Stimulated activated naive CD8-positive, alpha-beta T cell treated with anti-CD3 and anti-CD28 coated beads, Interleukin-15, amount 100 ng/mL, for 72 hours (primary cell): ENCODE results near the gene PAMR1.
A peak's percentile ranks its signal among the peaks of the same experiment; 100 is the strongest.
"Not testable (repeated sequence)": the region's sequence is repeated elsewhere in the genome, so short reads cannot be mapped to it uniquely, and the experiment has no call there.

Source experiments
- ATAC-seq: fragments of 150-1000 bp; cut with Tn5 transposase; 2 replicates; pipeline ENCODE4 v1.10.0; 2021; ENCODE audit warnings: mild to moderate bottlenecking, moderate library complexity
- DNase-seq, 2 donors: peaks; one replicate each; pipeline ENCODE4 v3.0.0; 2021 to 2022
- H3K27ac Mint-ChIP-seq, 2 donors: one replicate each; pipeline ENCODE4 v1.8.0; 2022; ENCODE audit warnings: mild to moderate bottlenecking in 2 of 2, mixed read lengths in 2 of 2, moderate library complexity in 2 of 2
- H3K27me3 Mint-ChIP-seq: one replicate; pipeline ENCODE4 v1.8.0; 2022; ENCODE audit warnings: mixed read lengths
- H3K4me1 Mint-ChIP-seq: one replicate; pipeline ENCODE4 v1.8.0; 2022; ENCODE audit warnings: mild to moderate bottlenecking, mixed read lengths
- H3K4me3 Mint-ChIP-seq, 2 donors: one replicate each; pipeline ENCODE4 v1.8.0; 2022; ENCODE audit warnings: mild to moderate bottlenecking in 2 of 2, mixed read lengths in 2 of 2, moderate library complexity in 1 of 2
- H3K9me3 Mint-ChIP-seq, 2 donors: one replicate each; pipeline ENCODE4 v1.8.0; 2022; ENCODE audit warnings: mixed read lengths in 2 of 2

PAMR1 gene

DNA sequence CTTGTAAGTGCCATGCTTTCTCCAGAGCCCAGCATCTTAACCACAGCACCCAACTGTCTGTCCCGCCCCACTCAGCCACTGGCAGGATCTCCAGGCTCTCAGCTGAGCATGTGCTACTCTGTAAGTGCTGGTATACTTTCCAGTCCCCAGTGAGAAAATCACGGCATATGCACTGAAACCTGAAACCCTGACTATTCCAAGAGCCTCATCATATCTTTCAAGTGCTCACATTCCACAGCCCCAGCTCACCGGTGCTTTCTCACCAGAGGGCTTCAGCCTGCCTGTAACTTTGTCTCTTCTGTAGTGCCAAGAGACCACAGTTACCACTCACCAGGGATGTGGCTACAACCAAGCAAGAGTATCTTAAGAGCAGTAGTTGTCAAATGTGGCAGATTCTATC lies 24.4 kb upstream of the PAMR1 start:
- DNase-seq (no peak), ATAC-seq (no peak)
- Mint-ChIP-seq H3K4me3 (no peak overlapping the region), H3K27ac (no peak overlapping the region), H3K4me1 (no peaks in the 10 kb centered on the region), H3K27me3 (peaks cover 44% of the 10 kb centered on the region), H3K9me3 (no peaks in the 10 kb centered on the region)

DNA sequence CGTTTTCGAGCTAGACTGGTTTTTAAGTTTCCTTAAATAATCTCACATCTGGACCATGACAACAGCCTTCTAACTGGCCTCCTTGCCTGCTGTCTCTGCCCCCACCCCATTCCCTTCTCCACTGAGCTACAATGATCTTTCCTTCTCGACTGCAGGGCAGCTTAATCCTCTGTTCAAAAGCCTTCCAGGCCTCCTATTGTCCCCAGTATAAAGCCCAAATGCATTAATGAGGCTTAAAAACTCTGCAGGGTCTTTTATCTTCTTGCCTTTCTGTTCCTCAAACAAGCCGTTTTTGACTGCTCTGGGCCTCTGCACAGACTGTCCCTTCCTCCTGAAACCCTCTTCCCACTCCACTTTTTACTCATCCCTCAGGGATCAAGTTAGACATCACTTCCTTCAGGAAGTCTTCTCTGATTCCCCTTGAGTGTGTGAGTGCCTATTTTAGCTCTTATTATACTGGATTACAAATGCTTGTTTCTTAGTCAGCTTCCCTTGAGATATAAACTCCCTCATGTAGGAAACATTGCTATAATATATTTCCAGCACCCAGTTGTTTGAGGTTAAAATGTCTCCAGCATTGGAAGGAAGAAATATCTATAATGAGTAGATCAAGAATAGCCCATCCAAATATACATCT lies 23.6 kb upstream of the PAMR1 start:
- Mint-ChIP-seq H3K27ac (no peak overlapping the region), H3K4me1 (no peaks in the 10 kb centered on the region), H3K27me3 (peaks cover 37% of the 10 kb centered on the region), H3K4me3 (no peak overlapping the region), H3K9me3 (no peaks in the 10 kb centered on the region)
- DNase-seq (no peak), ATAC-seq (no peak)

DNA sequence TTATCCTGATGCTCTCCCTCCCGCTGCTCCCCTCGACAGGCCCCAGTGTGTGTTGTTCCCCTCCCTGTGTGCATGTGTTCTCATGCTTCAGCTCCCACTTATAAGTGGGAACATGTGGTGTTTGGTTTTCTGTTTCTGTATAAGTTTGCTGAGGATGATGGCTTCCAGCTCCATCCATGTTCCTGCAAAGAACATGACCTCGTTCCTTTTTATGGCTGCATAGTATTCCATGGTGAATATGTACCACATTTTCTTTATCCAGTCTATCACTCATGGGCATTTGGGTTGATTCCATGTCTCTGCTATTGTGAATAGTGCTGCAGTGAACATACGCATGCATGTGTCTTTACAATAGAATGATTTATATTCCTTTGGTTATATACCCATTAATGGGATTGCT lies 22.6 kb upstream of the PAMR1 start:
- H3K4me1 Mint-ChIP-seq, H3K4me3 Mint-ChIP-seq, H3K27ac Mint-ChIP-seq, ATAC-seq, DNase-seq, H3K9me3 Mint-ChIP-seq: not testable (repeated sequence)
- peaks cover 35% of the 10 kb centered on the region for H3K27me3 Mint-ChIP-seq

DNA sequence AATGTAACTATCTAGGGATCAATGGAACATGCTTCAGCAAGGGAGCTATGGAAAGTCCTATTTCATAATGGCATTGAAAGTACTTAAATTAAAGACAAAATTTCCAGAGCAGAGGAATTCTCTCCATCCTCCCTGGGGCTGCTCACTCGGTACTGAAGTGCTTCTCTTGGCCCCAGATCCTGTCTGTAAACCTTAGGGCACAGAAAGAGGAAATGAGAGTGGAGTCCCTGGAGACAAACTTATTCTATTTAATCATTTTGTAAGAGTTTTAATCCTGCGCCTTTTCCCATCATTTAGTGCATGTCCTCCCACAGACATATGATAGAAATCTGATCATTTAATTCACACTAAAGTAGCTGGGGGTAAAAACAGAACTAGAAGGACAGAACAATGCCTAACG lies 20.9 kb upstream of the PAMR1 start:
- Mint-ChIP-seq H3K9me3 (no peaks in the 10 kb centered on the region), H3K4me3 (no peak overlapping the region), H3K27me3 (peaks cover 35% of the 10 kb centered on the region), H3K4me1 (no peaks in the 10 kb centered on the region), H3K27ac (no peak overlapping the region)
- DNase-seq, result no peak
- ATAC-seq, result no peak

DNA sequence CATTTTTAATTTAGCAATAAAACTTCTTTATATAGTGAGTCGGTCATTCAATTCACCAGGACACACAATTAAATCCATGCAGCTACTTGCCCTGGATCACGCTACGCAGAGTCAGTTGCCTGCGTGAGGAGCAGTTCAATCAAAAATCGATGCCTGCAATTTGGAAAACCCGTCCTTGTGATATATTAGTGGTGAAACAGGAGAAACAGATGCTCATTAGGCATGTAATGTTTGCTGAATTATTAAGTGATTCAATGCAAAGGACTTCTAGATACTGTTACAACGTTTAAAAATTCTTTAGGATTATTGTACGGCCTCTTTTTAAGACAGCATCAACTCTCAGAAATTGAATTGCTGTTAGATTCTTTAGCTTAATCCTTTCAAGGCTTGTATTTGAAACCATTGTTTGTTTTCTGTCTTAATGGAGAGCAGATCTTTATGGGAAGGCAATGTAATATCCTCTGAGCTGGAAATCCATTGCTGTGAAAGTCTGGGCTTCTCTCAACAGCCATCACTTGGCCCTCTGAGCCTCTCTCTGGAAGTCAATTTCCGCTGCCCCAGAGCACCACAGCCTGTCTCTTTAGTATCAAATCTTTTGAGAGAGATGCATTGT lies 20.1 kb upstream of the PAMR1 start:
- DNase-seq (no peak), ATAC-seq (no peak)
- Mint-ChIP-seq H3K4me3 (no peak overlapping the region), H3K27me3 (peaks cover 33% of the 10 kb centered on the region), H3K9me3 (no peaks in the 10 kb centered on the region), H3K4me1 (no peaks in the 10 kb centered on the region), H3K27ac (no peak overlapping the region)

DNA sequence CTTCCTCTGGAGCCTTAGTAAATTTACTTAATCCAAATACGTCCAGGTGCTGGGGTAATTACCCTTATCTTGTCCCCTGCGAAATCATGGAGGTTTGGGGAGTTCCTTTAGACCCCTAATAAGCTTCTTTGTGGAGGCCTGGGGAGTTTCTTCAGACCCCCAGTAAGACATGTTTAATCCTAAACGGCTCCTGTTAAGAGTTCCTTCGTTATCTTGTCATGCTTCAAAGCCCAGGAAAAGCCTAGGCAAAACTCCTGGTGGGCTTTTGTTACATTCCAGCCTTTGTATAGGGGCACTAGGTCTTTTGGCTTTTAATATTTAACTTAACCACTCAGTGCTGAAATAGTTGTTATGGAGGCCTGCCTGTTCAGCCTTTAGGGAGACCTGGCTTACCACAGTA lies 18.1 kb upstream of the PAMR1 start:
- Mint-ChIP-seq H3K4me3 (no peak overlapping the region), H3K27me3 (peaks cover 31% of the 10 kb centered on the region), H3K9me3 (no peaks in the 10 kb centered on the region), H3K4me1 (no peaks in the 10 kb centered on the region), H3K27ac (no peak overlapping the region)
- no peak for ATAC-seq
- DNase-seq, result no peak

DNA sequence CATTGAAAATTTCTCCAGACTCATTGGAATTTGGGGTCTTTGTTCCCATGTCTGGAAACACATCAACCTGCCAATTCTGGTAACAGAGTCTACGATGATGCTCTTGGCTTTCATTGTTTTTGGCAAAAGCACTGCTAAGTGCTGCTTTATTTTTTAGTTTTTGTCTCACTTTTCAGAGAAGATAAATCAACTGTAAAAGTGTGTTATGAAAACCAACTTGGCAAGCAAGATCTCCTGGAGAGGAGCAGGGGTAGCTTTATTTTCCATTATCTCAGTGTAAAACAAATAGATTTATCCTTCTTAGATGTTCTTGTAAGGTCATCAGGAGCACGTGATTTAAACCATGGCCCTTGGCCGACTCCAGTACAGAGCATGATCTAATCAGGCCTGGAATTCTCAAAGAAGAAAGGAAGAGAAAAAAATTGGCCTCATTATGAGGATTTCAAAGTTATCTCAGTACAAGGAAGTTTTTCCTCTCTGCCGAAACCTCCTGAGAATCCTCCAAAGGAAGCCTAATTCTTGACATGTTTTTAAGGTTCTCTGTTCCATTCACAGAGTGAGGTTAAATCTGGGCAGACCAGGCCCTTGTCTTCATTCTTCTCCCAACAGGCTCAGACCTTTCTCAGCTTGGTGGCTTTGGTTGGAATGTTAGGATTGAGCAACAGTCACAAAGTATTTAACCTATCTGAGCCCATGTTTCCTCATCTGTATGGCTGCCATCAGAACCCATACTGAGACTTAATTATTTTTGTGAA lies 16.4 kb upstream of the PAMR1 start:
- ATAC-seq (no peak), DNase-seq (no peak)
- Mint-ChIP-seq H3K4me1 (no peaks in the 10 kb centered on the region), H3K27me3 (peaks cover 34% of the 10 kb centered on the region), H3K9me3 (no peaks in the 10 kb centered on the region), H3K27ac (no peak overlapping the region), H3K4me3 (no peak overlapping the region)

DNA sequence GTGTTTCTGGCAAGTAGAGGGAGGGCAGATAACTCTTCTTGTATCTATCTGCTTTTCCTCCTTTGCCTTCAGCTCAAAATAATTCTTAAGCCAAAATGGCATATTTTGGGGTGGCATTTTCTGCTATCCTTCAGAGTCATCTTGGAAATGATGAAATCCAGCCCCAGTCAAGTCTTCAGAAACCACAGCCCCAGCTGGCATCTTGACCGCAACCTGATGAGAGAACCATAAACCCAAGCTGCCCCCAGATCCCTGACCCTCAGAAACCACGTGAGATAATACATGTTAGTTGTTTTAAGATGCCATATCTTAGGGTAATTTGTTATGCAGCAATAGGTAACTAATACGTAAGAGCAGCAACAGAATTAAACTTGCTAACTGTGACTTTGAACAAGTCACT lies 15.1 kb upstream of the PAMR1 start:
- DNase-seq (no peak), ATAC-seq (no peak)
- Mint-ChIP-seq H3K9me3 (no peaks in the 10 kb centered on the region), H3K4me1 (no peaks in the 10 kb centered on the region), H3K27ac (no peak overlapping the region), H3K27me3 (peaks cover 34% of the 10 kb centered on the region), H3K4me3 (no peak overlapping the region)

DNA sequence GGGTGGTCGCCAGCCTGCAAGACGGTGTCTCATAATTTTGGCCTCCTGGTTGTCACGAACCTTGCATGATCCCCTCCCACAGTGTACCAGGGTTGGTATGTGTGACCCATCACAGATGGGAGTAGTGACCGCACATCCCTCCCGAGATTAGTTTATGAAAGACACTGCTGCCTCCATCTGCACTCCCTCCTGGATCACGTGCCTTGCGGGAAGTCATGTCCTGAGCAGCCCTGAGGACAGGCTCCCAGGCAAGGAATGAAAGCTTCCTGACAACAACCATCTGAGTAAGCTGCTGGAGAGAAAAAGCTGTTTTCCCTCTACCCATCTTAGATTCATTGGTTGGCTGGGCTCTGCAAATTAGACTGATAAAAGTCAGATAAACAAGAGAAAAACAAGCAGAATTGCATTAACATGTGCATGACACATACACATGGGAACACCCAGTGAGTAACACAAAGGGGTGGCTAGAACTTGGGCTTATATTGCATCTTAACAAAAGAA lies 14.4 kb upstream of the PAMR1 start:
- H3K27me3 Mint-ChIP-seq, result peaks cover 34% of the 10 kb centered on the region
- no peak overlapping the region for H3K27ac Mint-ChIP-seq
- DNase-seq (no peak), ATAC-seq (no peak)
- no peaks in the 10 kb centered on the region for H3K4me1 Mint-ChIP-seq
- H3K9me3 Mint-ChIP-seq, result no peaks in the 10 kb centered on the region
- no peak overlapping the region for H3K4me3 Mint-ChIP-seq

DNA sequence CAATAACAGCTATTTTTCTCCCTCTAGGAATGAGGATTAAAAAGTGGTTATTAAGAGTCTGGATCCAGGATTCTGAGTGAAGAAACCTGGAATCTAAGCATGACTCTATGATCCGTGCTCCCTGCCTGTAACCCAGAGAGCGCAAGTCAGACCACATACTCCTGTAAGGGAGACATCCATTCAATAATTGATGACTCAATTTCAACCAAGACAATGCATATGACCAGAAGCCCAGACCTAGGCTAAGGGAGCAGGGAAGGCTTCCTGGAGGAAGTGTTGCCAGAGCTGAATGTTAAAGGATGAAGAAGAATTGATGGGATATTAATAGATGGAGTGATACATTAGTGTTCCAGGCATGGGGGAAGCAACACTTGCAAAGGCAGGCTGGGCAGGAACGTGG lies 13.8 kb upstream of the PAMR1 start:
- Mint-ChIP-seq H3K27ac (no peak overlapping the region), H3K27me3 (peaks cover 34% of the 10 kb centered on the region), H3K4me3 (no peak overlapping the region), H3K4me1 (no peaks in the 10 kb centered on the region), H3K9me3 (no peaks in the 10 kb centered on the region)
- ATAC-seq (no peak), DNase-seq (no peak)

DNA sequence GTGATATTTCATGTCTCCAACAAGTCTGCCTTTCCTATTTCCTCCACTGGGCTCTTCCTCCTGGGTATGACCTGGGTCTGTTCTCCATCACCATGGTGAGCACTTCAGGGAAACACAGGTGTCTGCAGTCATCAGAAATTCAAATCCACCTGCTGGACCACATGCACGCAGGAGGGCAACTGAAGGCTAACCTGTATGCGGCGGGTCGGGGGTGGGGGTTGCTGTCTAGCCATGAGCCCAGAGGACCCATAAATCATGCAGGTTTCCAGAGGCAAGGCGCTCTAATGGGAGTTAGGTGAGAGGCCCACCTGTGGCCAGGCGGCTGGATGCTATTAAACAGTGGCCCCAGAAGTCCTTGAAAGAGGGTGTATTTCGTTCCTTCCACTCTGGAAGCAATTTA lies 11.1 kb upstream of the PAMR1 start:
- H3K27me3 Mint-ChIP-seq, result peaks cover 34% of the 10 kb centered on the region
- no peaks in the 10 kb centered on the region for H3K4me1 Mint-ChIP-seq
- ATAC-seq, result no peak
- peak overlapping the region in 1 of 2 donors; percentile 20 for H3K27ac Mint-ChIP-seq
- H3K9me3 Mint-ChIP-seq, result no peaks in the 10 kb centered on the region
- DNase-seq, result no peak
- H3K4me3 Mint-ChIP-seq, result no peak overlapping the region

DNA sequence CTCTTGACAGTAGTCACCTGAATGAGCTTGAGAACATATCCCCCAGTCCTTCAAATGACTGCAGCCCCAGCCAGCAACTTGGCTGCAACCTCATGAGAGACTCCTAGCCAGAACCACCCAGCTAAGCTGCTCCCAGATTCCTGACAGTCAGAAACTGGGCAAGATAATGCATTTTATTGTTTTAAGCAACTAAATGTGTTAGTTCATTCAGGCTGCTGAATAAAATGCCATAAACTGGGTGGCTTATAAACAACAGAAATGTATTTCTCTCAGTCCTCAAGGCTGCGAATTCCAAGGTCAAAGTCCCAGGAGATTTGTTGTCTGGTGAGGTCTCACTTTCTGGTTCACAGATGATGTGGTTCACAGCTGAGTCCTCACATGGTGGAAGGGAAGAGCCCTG lies 5.8 kb upstream of the PAMR1 start:
- no peak for ATAC-seq
- no peak for DNase-seq
- no peak overlapping the region for H3K4me3 Mint-ChIP-seq
- H3K4me1 Mint-ChIP-seq, result peaks cover under 1% of the 10 kb centered on the region
- no peaks in the 10 kb centered on the region for H3K9me3 Mint-ChIP-seq
- peaks cover 38% of the 10 kb centered on the region for H3K27me3 Mint-ChIP-seq
- no peak overlapping the region for H3K27ac Mint-ChIP-seq

DNA sequence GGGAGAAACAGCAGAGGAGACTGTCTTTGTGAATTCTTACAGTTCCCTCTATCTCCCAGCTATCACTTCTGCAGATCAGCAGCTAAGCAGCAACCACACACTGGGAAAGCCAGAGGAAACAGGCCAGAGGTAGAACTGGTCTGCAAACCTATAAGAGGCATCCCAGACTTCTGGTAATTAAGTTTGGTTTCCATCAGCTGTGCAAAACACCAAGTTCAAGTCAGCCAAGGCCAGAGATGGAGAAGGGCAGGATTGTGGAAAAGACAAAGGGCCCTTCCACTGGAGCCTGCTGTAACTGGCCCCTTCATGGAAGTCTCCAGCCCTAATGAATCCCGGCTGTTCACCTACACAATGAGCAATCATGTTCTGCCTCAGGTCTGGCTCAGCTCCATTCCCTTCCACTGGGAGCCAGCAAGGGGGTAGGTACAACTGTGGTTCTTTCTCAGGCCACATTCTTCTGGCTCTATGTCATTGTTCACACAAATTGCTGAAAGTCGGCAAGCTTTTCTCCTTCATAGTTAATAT lies 4.6 kb upstream of the PAMR1 start:
- H3K9me3 Mint-ChIP-seq, result no peaks in the 10 kb centered on the region
- no peak overlapping the region for H3K4me3 Mint-ChIP-seq
- ATAC-seq (no peak), DNase-seq (no peak)
- H3K27me3 Mint-ChIP-seq, result peaks cover 50% of the 10 kb centered on the region
- no peak overlapping the region for H3K27ac Mint-ChIP-seq
- peaks cover 13% of the 10 kb centered on the region for H3K4me1 Mint-ChIP-seq

DNA sequence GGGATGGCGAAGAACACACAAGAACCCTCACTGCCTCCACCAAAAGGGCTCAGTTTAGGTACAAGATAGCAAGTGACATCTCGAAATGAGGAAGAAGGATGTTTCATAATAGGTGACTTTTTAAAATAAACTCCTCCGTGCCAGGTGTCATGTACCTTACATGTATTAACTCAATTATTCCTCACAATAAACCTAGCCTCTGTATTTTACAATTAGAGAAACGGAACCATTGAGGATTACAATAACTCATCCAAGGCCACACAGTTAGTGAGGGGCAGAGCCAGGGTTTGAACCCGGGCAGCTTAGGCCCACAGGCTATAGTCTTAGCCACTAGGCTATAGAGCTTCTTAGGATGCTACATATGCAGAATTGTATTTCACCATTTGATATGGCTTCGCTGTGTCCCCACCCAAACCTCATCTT lies 965 bp upstream of the PAMR1 start:
- H3K4me1 Mint-ChIP-seq, result peaks cover 15% of the 10 kb centered on the region
- peaks cover 85% of the 10 kb centered on the region for H3K27me3 Mint-ChIP-seq
- ATAC-seq (peak; percentile 41), DNase-seq (no peak)
- H3K27ac Mint-ChIP-seq, result no peak overlapping the region
- H3K9me3 Mint-ChIP-seq, result no peaks in the 10 kb centered on the region
- H3K4me3 Mint-ChIP-seq, result peak overlapping the region; percentile 13 to 39

DNA sequence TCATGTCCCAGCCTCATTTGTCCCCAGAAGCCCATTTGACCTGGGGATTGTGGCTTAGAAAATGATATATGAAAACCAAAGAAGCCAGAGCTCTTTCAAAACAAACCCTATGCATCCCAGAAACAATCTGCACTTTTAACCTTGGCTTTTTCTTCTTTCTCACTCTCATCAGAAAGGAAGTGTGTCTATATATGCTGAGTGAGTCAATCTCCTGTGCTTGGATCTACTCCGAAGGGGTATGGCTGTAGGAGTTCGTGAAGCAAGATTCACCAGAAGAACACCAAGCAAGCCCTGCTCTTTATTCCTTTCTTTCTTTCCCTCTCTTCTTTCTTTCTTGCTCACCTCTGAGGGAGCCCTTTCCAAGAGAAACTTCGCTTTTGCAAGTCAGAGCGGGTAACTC lies 636 bp downstream of the PAMR1 start:
- no peak overlapping the region for H3K4me3 Mint-ChIP-seq

DNA sequence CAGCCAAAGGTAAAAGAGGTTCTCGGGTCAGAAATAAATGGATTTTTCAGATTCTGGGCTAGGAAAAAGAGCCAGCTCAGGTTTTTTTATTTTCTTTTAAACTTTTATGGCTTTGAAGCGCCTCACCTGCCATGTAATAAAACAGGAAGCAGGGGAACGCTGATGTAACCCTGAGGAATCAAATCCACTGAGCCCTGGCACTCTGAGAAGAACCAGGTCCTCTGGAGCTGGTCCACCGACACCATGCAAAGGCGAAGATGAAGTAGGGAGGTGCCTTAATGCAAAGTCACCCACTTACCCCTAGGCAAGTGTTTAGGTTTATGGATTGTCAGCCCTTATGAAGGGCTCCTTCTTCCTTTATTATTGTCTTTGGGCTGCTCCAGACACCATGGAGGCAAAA lies 1.6 kb downstream of the PAMR1 start:
- ATAC-seq (no peak), DNase-seq (no peak)
- no peak overlapping the region for H3K27ac Mint-ChIP-seq
- peaks cover 15% of the 10 kb centered on the region for H3K4me1 Mint-ChIP-seq
- no peak overlapping the region for H3K4me3 Mint-ChIP-seq
- no peaks in the 10 kb centered on the region for H3K9me3 Mint-ChIP-seq
- H3K27me3 Mint-ChIP-seq, result peaks cover 82% of the 10 kb centered on the region

More for the DNA sequence above, 636 bp downstream of the PAMR1 start:
- Mint-ChIP-seq H3K27me3 (peaks cover 83% of the 10 kb centered on the region), H3K27ac (no peak overlapping the region), H3K4me1 (peaks cover 15% of the 10 kb centered on the region), H3K9me3 (no peaks in the 10 kb centered on the region)
- no peak for ATAC-seq
- DNase-seq, result no peak
